Measurements from ENCODE around the gene PIK3C3.

The PIK3C3 gene

GRCh38 chr18:42078711-42079110 lies 123.7 kb downstream of the PIK3C3 start:
- peak; percentile 20 for DNase-seq (ENCODE audit: low read depth)
- TF ChIP-seq CTCF (conservative IDR thresholded peaks at IDR 0.05; ENCODE audit: low read length) = no peak
- no peak overlapping the region for H3K4me3 ChIP-seq (ENCODE audit: low read length)

- no peak for DNase-seq (ENCODE audit: low read depth)
- H3K4me3 ChIP-seq (ENCODE audit: low read length) = no peak overlapping the region
- no peak for TF ChIP-seq CTCF (conservative IDR thresholded peaks at IDR 0.05; ENCODE audit: low read length)
These were observed 125.3 kb downstream of the PIK3C3 start for GRCh38 chr18:42080340-42080739.

- TF ChIP-seq CTCF (conservative IDR thresholded peaks at IDR 0.05; ENCODE audit: low read length) = no peak
- no peak for DNase-seq (ENCODE audit: low read depth)
These were observed 127.6 kb downstream of the PIK3C3 start for GRCh38 chr18:42082415-42083234.

GRCh38 chr18:42086288-42086687 lies 131.3 kb downstream of the PIK3C3 start:
- no peak for TF ChIP-seq CTCF (conservative IDR thresholded peaks at IDR 0.05; ENCODE audit: low read length)
- H3K4me3 ChIP-seq (ENCODE audit: low read length) = no peak overlapping the region
- DNase-seq (ENCODE audit: low read depth) = no peak

More at GRCh38 chr18:42082415-42083234, 127.6 kb downstream of the PIK3C3 start:
- H3K4me3 ChIP-seq (ENCODE audit: low read length) = no peak overlapping the region

GRCh38 chr18:42087235-42087634 lies 132.2 kb downstream of the PIK3C3 start:
- DNase-seq (ENCODE audit: low read depth) = no peak
- no peak for TF ChIP-seq CTCF (conservative IDR thresholded peaks at IDR 0.05; ENCODE audit: low read length)
- no peak overlapping the region for H3K4me3 ChIP-seq (ENCODE audit: low read length)

- no peak overlapping the region for H3K4me3 ChIP-seq (ENCODE audit: low read length)
- TF ChIP-seq CTCF (conservative IDR thresholded peaks at IDR 0.05; ENCODE audit: low read length) = no peak
- no peak for DNase-seq (ENCODE audit: low read depth)
These were observed 132.8 kb downstream of the PIK3C3 start for GRCh38 chr18:42087876-42088275.

GRCh38 chr18:42092848-42093247 lies 137.8 kb downstream of the PIK3C3 start:
- no peak overlapping the region for H3K4me3 ChIP-seq (ENCODE audit: low read length)
- peak; percentile 29 for DNase-seq (ENCODE audit: low read depth)
- TF ChIP-seq CTCF (conservative IDR thresholded peaks at IDR 0.05; ENCODE audit: low read length) = no peak
